ENCODE measurements around the gene XPO1.
"Not testable (repeated sequence)": the region's sequence is repeated elsewhere in the genome, so short reads cannot be mapped to it uniquely, and the experiment has no call there.

The XPO1 gene

GRCh38 chr2:61469424-61470121, 68.6 kb downstream of the XPO1 start:
- DNase-seq = no peak

GRCh38 chr2:61468231-61468630, 69.9 kb downstream of the XPO1 start:
- not testable (repeated sequence) for DNase-seq

- DNase-seq = no peak
Observed at GRCh38 chr2:61465045-61465444, 73.1 kb downstream of the XPO1 start.

- DNase-seq = no peak
Observed at GRCh38 chr2:61463769-61464475, 74.2 kb downstream of the XPO1 start.

GRCh38 chr2:61461404-61461803, 76.8 kb downstream of the XPO1 start:
- no peak for DNase-seq

- no peak for DNase-seq
Observed at GRCh38 chr2:61460163-61460562, 78.0 kb downstream of the XPO1 start.

GRCh38 chr2:61456746-61457420, 81.3 kb downstream of the XPO1 start:
- no peak for DNase-seq

GRCh38 chr2:61456070-61456745, 81.9 kb downstream of the XPO1 start:
- DNase-seq = no peak

- DNase-seq = not testable (repeated sequence)
Observed at GRCh38 chr2:61454972-61455371, 83.2 kb downstream of the XPO1 start.

GRCh38 chr2:61454383-61454782, 83.8 kb downstream of the XPO1 start:
- no peak for DNase-seq

GRCh38 chr2:61452392-61452791, 85.8 kb downstream of the XPO1 start:
- DNase-seq = no peak

- no peak for DNase-seq
Observed at GRCh38 chr2:61451178-61451577, 87.0 kb downstream of the XPO1 start.

- DNase-seq = no peak
Observed at GRCh38 chr2:61450144-61450543, 88.0 kb downstream of the XPO1 start.

- no peak for DNase-seq
Observed at GRCh38 chr2:61448229-61448628, 89.9 kb downstream of the XPO1 start.

GRCh38 chr2:61446971-61447370, 91.2 kb downstream of the XPO1 start:
- not testable (repeated sequence) for DNase-seq

- DNase-seq = no peak
Observed at GRCh38 chr2:61443342-61444041, 94.7 kb downstream of the XPO1 start.

- DNase-seq = no peak
Observed at GRCh38 chr2:61439241-61440002, 98.7 kb downstream of the XPO1 start.

- DNase-seq = no peak
Observed at GRCh38 chr2:61438670-61439069, 99.5 kb downstream of the XPO1 start.

- no peak for DNase-seq
Observed at GRCh38 chr2:61437170-61437569, 101.0 kb downstream of the XPO1 start.

GRCh38 chr2:61436092-61436491, 102.1 kb downstream of the XPO1 start:
- no peak for DNase-seq

- no peak for DNase-seq
Observed at GRCh38 chr2:61435291-61435690, 102.9 kb downstream of the XPO1 start.
